ENCODE results near the gene JAM3. TPM values are rescaled to one million over a fixed set of nuclear protein-coding genes. Genes with fewer than 3 reads are reported as not detected.

JAM3 gene
- total RNA-seq, 1 experiment from 2014 or later: 1.6 TPM

DNA sequence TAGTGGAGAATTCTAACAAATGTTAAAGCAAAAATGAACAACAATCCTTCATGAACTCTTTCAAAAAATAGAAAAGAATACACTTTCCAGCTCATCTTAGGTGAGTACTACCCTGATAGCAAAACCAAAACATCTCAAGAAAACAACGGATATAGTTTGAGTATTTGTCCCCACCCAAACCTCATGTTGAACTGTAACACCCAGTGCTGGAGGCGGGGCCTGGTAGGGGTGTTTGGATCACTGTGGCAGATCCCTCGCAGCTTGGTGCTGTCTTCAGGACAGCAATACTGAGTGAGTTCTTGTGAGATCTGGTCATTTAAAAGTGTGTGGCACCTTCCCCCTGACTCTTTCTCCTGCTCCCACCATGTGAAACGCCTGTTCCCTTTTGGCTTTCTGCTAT lies 127.9 kb downstream of the JAM3 start:
- intact Hi-C loops (cut with micrococcal nuclease): no loop called here
- Mint-ChIP-seq H3K4me1 (ENCODE audit: insufficient read depth, unreplicated experiment) (no peaks in the 10 kb centered on the region), H3K9me3 (ENCODE audit: unreplicated experiment) (no peaks in the 10 kb centered on the region), H3K4me3 (ENCODE audit: unreplicated experiment) (no peak overlapping the region), H3K27ac (ENCODE audit: low read depth, unreplicated experiment) (no peak overlapping the region), H3K36me3 (ENCODE audit: insufficient read depth, unreplicated experiment) (peaks cover 57% of the 10 kb centered on the region), H3K27me3 (ENCODE audit: insufficient read depth, unreplicated experiment) (no peaks in the 10 kb centered on the region)
- no TSS peak for BruUV-seq (replicated peaks)
- no peak for DNase-seq (ENCODE audit: unreplicated experiment)
- TF ChIP-seq, protein P1, sequence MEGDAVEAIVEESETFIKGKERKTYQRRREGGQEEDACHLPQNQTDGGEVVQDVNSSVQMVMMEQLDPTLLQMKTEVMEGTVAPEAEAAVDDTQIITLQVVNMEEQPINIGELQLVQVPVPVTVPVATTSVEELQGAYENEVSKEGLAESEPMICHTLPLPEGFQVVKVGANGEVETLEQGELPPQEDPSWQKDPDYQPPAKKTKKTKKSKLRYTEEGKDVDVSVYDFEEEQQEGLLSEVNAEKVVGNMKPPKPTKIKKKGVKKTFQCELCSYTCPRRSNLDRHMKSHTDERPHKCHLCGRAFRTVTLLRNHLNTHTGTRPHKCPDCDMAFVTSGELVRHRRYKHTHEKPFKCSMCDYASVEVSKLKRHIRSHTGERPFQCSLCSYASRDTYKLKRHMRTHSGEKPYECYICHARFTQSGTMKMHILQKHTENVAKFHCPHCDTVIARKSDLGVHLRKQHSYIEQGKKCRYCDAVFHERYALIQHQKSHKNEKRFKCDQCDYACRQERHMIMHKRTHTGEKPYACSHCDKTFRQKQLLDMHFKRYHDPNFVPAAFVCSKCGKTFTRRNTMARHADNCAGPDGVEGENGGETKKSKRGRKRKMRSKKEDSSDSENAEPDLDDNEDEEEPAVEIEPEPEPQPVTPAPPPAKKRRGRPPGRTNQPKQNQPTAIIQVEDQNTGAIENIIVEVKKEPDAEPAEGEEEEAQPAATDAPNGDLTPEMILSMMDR (IDR thresholded peaks at IDR 0.05; ENCODE audit: unreplicated experiment): no peak
- CTCF ChIA-PET: interaction anchor here (1.7 to 2.0 kb wide), 2 partner anchors 11 to 65 kb away, joined by 6 to 12 read pairs; no protein-coding TSS in a partner anchor
- POLR2A ChIA-PET: no interaction called here

DNA sequence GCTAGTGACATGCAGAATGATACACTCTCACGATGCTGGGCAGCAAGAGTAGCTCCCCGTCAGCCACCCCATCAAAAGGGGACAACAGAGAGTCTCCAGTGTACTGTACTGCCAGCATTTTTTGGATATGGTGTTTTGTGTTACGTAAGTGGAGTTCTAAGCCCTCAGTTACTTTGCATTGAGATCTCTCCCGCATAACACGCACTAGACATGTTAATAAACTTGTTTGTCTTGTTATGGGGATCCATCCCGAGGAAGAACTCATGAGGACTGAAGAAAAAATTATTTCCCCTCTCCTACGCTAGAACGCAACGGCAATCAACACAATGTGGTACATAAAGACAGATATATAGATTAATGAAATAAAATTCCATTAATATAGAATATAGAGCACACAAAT lies 130.7 kb downstream of the JAM3 start:
- ChIA-PET POLR2A (interaction anchor here (1.3 kb wide), 1 partner anchor 10 kb away, joined by 4 read pairs; no protein-coding TSS in a partner anchor), CTCF (interaction anchor here (0.7 to 2.2 kb wide), 5 partner anchors 8 to 149 kb away, joined by 3 to 8 read pairs (median 5); no protein-coding TSS in a partner anchor)
- peak overlapping the region; percentile 46 for H3K27ac Mint-ChIP-seq (ENCODE audit: low read depth, unreplicated experiment)
- no peak for DNase-seq (ENCODE audit: unreplicated experiment)
- TF ChIP-seq, protein P1 (IDR thresholded peaks at IDR 0.05; ENCODE audit: unreplicated experiment): no peak
- no peaks in the 10 kb centered on the region for H3K27me3 Mint-ChIP-seq (ENCODE audit: insufficient read depth, unreplicated experiment)
- H3K4me3 Mint-ChIP-seq (ENCODE audit: unreplicated experiment): no peak overlapping the region
- BruUV-seq (replicated peaks): no TSS peak
- H3K4me1 Mint-ChIP-seq (ENCODE audit: insufficient read depth, unreplicated experiment): no peaks in the 10 kb centered on the region
- peaks cover 59% of the 10 kb centered on the region for H3K36me3 Mint-ChIP-seq (ENCODE audit: insufficient read depth, unreplicated experiment)
- intact Hi-C loops (cut with micrococcal nuclease): no loop called here
- no peaks in the 10 kb centered on the region for H3K9me3 Mint-ChIP-seq (ENCODE audit: unreplicated experiment)

DNA sequence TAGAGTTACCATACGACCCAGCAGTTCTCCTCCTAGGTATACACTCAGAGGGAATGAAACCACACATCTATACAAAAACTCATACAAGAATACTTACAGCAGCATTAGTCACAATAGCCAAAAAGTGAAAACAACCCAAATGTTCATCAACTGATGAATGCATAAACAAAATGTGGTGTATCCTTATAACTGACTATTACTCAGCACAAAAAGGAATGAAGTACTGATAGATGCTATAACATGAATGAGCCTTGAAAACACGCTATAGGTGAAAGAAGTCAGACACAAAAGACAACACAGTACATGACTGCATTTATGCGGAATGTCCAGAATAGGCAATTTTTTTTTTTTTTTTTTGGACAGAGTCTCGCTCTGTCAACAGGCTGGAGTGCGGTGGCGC lies 131.8 kb downstream of the JAM3 start:
- CTCF ChIA-PET: interaction anchor here (0.6 kb wide), 1 partner anchor 150 kb away, joined by 5 read pairs; no protein-coding TSS in a partner anchor
- Mint-ChIP-seq H3K9me3 (ENCODE audit: unreplicated experiment) (no peaks in the 10 kb centered on the region), H3K36me3 (ENCODE audit: insufficient read depth, unreplicated experiment) (peaks cover 64% of the 10 kb centered on the region), H3K27me3 (ENCODE audit: insufficient read depth, unreplicated experiment) (no peaks in the 10 kb centered on the region), H3K4me3 (ENCODE audit: unreplicated experiment) (no peak overlapping the region), H3K4me1 (ENCODE audit: insufficient read depth, unreplicated experiment) (no peaks in the 10 kb centered on the region), H3K27ac (ENCODE audit: low read depth, unreplicated experiment) (no peak overlapping the region)
- intact Hi-C loops (cut with micrococcal nuclease): no loop called here
- POLR2A ChIA-PET: interaction anchor here (1.3 kb wide), 1 partner anchor 9 kb away, joined by 4 read pairs; no protein-coding TSS in a partner anchor
- no TSS peak for BruUV-seq (replicated peaks)
- TF ChIP-seq, protein P1 (IDR thresholded peaks at IDR 0.05; ENCODE audit: unreplicated experiment): no peak
- no peak for DNase-seq (ENCODE audit: unreplicated experiment)

Other genes with a start within 250 kb of the JAM3 start
- not detected in 2 replicates for gene SPATA19, start 223.6 kb upstream of the JAM3 start, total RNA-seq (2022)
- 13.9 and 19.7 TPM in 2 replicates for gene IGSF9B, start 112.1 kb upstream of the JAM3 start, total RNA-seq (2022)
- 19.3 and 26.7 TPM in 2 replicates for gene NCAPD3, start 154.9 kb downstream of the JAM3 start, total RNA-seq (2022)
- 45.2 and 47.9 TPM in 2 replicates for gene VPS26B, start 155.6 kb downstream of the JAM3 start, total RNA-seq (2022)
- 33.4 and 34.8 TPM in 2 replicates for gene THYN1, start 184.3 kb downstream of the JAM3 start, total RNA-seq (2022)
- 18.9 and 20.1 TPM in 2 replicates for gene ACAD8, start 184.5 kb downstream of the JAM3 start, total RNA-seq (2022)
- gene GLB1L3, start 207.3 kb downstream of the JAM3 start, total RNA-seq (2022): not detected in 2 replicates

Measured in MCF 10A (cell line).